Fibroblast of lung (primary cell): ENCODE results near the gene ERMAP. TPM values are rescaled to one million over a fixed set of nuclear protein-coding genes. Genes with fewer than 3 reads are reported as not detected.

Experiments
- DNase-seq, 2 donors: peaks; one replicate each; pipeline versions ENCODE4 v3.0.0 to v3.0.0-alpha.2; 2010; ENCODE audit warnings: low read depth in 2 of 2
- H2AFZ ChIP-seq: 2 replicates; pipeline ENCODE4 v1.5.1; 2012; ENCODE audit warnings: low read length, control low read depth, inconsistent platforms
- H3K27ac ChIP-seq: 2 replicates; pipeline ENCODE4 v1.5.1; 2011; ENCODE audit warnings: low read length, control low read depth; ENCODE audit not compliant: insufficient read depth
- H3K27me3 ChIP-seq: 2 replicates; pipeline ENCODE4 v1.5.1; 2011; ENCODE audit warnings: mild to moderate bottlenecking, low read length; ENCODE audit not compliant: control insufficient read depth, insufficient read depth
- H3K36me3 ChIP-seq: 2 replicates; pipeline ENCODE4 v1.5.1; 2011; ENCODE audit warnings: low read length; ENCODE audit not compliant: control insufficient read depth, insufficient read depth
- H3K4me1 ChIP-seq: 2 replicates; pipeline ENCODE4 v1.5.1; 2011; ENCODE audit warnings: low read length; ENCODE audit not compliant: control insufficient read depth, insufficient read depth; ENCODE audit errors: extremely low read depth
- H3K4me2 ChIP-seq: 2 replicates; pipeline ENCODE4 v1.5.1; 2011; ENCODE audit warnings: low read length, control low read depth; ENCODE audit not compliant: insufficient read depth; ENCODE audit errors: extremely low read depth
- H3K4me3 ChIP-seq, 4 experiments: fragments of 200-600 bp in 1 of 4; sonication (generic) in 1 of 4; replicated peaks in 1 of 4; 2 replicates each; pipeline ENCODE4 v1.5.1; 2011 to 2016; ENCODE audit warnings: low read length in 4 of 4, low read depth in 3 of 4, mild to moderate bottlenecking in 3 of 4, control low read depth in 2 of 4, inconsistent platforms in 1 of 4, mixed read lengths in 1 of 4; ENCODE audit not compliant: insufficient read depth in 1 of 4; ENCODE audit errors: control extremely low read depth in 1 of 4
- H3K79me2 ChIP-seq: 2 replicates; pipeline ENCODE4 v1.5.1; 2012; ENCODE audit warnings: mild to moderate bottlenecking, low read length, inconsistent platforms; ENCODE audit not compliant: control insufficient read depth, insufficient read depth
- H3K9ac ChIP-seq: 2 replicates; pipeline ENCODE4 v1.5.1; 2011; ENCODE audit warnings: mild to moderate bottlenecking, low read length, control low read depth; ENCODE audit not compliant: insufficient read depth
- H3K9me3 ChIP-seq: 2 replicates; pipeline ENCODE4 v1.5.1; 2012; ENCODE audit warnings: low read depth, low read length; ENCODE audit not compliant: control insufficient read depth, insufficient read depth
- H4K20me1 ChIP-seq: 2 replicates; pipeline ENCODE4 v1.5.1; 2011; ENCODE audit warnings: low read length; ENCODE audit not compliant: control insufficient read depth, insufficient read depth; ENCODE audit errors: extremely low read depth
- CTCF ChIP-seq, 2 donors: IDR thresholded peaks in 1 of 2; conservative IDR thresholded peaks in 1 of 2; 1 replicate in 1 of 2; 2 replicates in 1 of 2; pipeline ENCODE4 v1.5.1; 2011 to 2012; ENCODE audit warnings: low read length in 2 of 2, control low read depth in 1 of 2, inconsistent platforms in 1 of 2, low read depth in 1 of 2, mild to moderate bottlenecking in 1 of 2
- EZH2 ChIP-seq: IDR thresholded peaks from 2 replicates; pipeline ENCODE4 v1.5.1; 2012; ENCODE audit warnings: low read length, control low read depth, mild to moderate bottlenecking; ENCODE audit errors: missing control alignments
- polyA plus RNA-seq, 2 donors: library from polyadenylated mRNA; depleted of rRNA in 1 of 2; stranded (reverse) in 1 of 2; unstranded in 1 of 2; fragments of >200 nt; gene quantifications; 2 replicates each; pipeline ENCODE4 v1.2.1, GENCODE V29; 2011 to 2012; ENCODE audit warnings: missing spikeins in 1 of 2
- total RNA-seq: library from RNA; depleted of rRNA; stranded (reverse); fragments of >200 nt; gene quantifications from 2 replicates; pipeline ENCODE4 v1.2.1, GENCODE V29; 2014

The ERMAP gene
- total and polyA plus RNA-seq, 2 donors (not counting 1 experiment from before 2014, with no cell fraction given): 19.4 to 37.2 TPM

DNA sequence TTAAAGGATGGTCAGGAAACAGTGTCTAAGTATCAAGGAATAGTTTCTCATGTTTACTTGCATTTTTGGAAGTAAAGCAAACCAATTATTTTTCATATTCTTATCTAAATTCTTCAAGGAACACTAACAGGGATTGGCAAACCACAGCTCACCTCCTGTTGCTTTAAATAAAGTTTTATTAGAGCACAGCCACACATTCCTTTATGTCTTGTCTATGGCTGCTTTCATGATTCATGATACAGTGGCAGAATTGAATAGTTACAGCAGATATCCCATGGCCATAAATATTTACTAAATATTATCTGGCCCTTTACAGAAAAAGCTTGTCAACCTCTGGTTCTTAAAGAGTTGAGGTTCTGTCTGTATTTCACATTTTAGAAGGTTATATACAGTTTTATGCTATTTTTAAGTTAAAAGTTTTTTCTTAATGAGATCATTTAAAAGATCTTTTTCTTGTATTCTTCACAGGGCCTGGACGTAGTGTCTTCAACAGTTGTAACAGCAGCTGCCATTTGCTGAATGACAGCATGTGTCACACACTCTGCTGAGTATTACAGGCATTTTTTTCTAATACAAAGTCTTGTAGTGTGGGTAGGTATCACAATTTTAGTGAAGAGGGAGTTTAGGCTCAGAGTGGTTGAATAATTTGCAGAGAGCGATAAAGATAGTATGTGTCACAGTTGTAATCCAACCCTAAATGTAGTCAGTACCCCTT, 32.1 kb downstream of the ERMAP start:
- no peak for TF ChIP-seq CTCF (conservative IDR thresholded peaks at IDR 0.05 in 1 of 2, IDR thresholded peaks at IDR 0.05 in 1 of 2; ENCODE audit: low read depth in 1 of 2, low read length in 2 of 2)
- TF ChIP-seq EZH2: no peak
- Histone ChIP-seq H3K27ac (no peak overlapping the region), H3K4me2 (no peak overlapping the region), H3K4me3 (no peak overlapping the region), H3K27me3 (no peaks in the 10 kb centered on the region), H2AFZ (no peak overlapping the region), H3K9me3 (no peaks in the 10 kb centered on the region), H4K20me1 (no peaks in the 10 kb centered on the region), H3K36me3 (peaks cover 6% of the 10 kb centered on the region), H3K4me1 (peaks cover 7% of the 10 kb centered on the region), H3K79me2 (peaks cover 10% of the 10 kb centered on the region), H3K9ac (no peak overlapping the region)
- no peak for DNase-seq

DNA sequence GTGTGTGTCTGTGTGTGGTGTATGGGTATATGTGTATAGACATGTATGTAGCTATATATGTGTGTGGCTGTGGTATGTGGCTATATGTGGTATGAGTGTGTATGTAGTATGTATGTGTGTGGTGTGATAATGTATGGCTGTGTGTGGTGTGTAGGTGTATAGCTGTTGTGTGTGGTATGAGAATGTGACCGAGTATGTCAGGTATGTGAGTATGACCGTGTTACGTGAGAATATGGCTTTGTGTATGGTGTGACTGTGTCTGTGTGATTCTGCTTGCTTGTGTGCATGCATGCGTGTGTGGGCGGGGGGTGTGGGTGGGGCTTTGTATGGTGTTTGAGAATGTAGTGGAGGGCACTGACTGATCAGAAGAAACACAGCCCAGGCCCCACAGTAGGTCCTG, 33.0 kb downstream of the ERMAP start:
- no peak overlapping the region for H3K27ac ChIP-seq
- DNase-seq: no peak
- no peak for TF ChIP-seq EZH2
- no peak for TF ChIP-seq CTCF (conservative IDR thresholded peaks at IDR 0.05 in 1 of 2, IDR thresholded peaks at IDR 0.05 in 1 of 2; ENCODE audit: low read depth in 1 of 2, low read length in 2 of 2)

DNA sequence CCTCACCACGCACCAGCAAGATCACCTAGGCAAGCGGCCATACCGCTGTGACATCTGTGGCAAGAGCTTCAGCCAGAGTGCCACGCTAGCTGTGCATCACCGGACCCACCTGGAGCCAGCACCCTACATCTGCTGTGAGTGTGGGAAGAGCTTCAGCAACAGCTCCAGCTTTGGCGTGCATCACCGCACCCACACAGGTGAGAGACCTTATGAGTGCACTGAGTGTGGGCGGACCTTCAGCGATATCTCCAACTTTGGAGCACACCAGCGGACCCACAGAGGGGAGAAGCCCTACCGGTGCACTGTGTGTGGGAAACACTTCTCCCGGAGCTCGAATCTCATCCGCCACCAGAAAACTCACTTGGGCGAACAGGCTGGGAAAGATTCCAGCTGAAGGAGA, 34.5 kb downstream of the ERMAP start:
- Histone ChIP-seq H3K79me2 (peaks cover 10% of the 10 kb centered on the region), H3K4me1 (peaks cover 4% of the 10 kb centered on the region), H3K9ac (no peak overlapping the region), H3K9me3 (no peaks in the 10 kb centered on the region), H3K27ac (no peak overlapping the region), H2AFZ (no peak overlapping the region), H3K27me3 (no peaks in the 10 kb centered on the region), H3K4me3 (no peak overlapping the region), H3K4me2 (no peak overlapping the region), H4K20me1 (no peaks in the 10 kb centered on the region), H3K36me3 (peaks cover 6% of the 10 kb centered on the region)
- TF ChIP-seq CTCF (conservative IDR thresholded peaks at IDR 0.05 in 1 of 2, IDR thresholded peaks at IDR 0.05 in 1 of 2; ENCODE audit: low read depth in 1 of 2, low read length in 2 of 2) (no peak), EZH2 (no peak)
- DNase-seq: no peak

More for the DNA sequence above, 33.0 kb downstream of the ERMAP start:
- Histone ChIP-seq H3K36me3 (peaks cover 6% of the 10 kb centered on the region), H3K4me1 (peaks cover 7% of the 10 kb centered on the region), H3K4me2 (no peak overlapping the region), H3K4me3 (no peak overlapping the region), H3K9me3 (no peaks in the 10 kb centered on the region), H4K20me1 (no peaks in the 10 kb centered on the region), H2AFZ (no peak overlapping the region), H3K79me2 (peaks cover 10% of the 10 kb centered on the region), H3K9ac (no peak overlapping the region), H3K27me3 (no peaks in the 10 kb centered on the region)
